ENCODE data around the gene ZFPM1. TPM values are rescaled to one million over a fixed set of nuclear protein-coding genes. Genes with fewer than 3 reads are reported as not detected.

ZFPM1 gene
- total RNA-seq, result 5.5 TPM

GRCh38 chr16:88453217-88453531 lies at the start of gene ZFPM1:
Gene ZFPM1, plus strand, starts transcription at chr16:88453280. Its CDS starts 359 bp downstream, at chr16:88453639.
- Histone ChIP-seq H3K27ac (peak within 1 kb of the TSS; percentile 56 to 58), H3K27me3 (no peaks in the 10 kb centered on the region), H3K4me1 (peaks cover 7 to 24% of the 10 kb centered on the region in 2 donors), H3K36me3 (no peaks in the 10 kb centered on the region), H3K4me3 (peak within 1 kb of the TSS; percentile 75 to 84), H3K9me3 (no peaks in the 10 kb centered on the region)
- DNase-seq (ENCODE audit: low spot score in 2 of 2), result no peak
- intact Hi-C loops (cut with DNase I), result loop anchor here (2.0 to 5.0 kb wide), 5 partner anchors 82 to 404 kb away; partner anchors contain the start of genes CTU2, GALNS, MVD and RNF166
- no peak for TF ChIP-seq CTCF (IDR thresholded peaks at IDR 0.05)

GRCh38 chr16:88403794-88404581 lies 49.1 kb upstream of the ZFPM1 start:
- Histone ChIP-seq H3K4me3 (no peak overlapping the region), H3K9me3 (no peaks in the 10 kb centered on the region), H3K27ac (no peak overlapping the region), H3K4me1 (peaks cover 0 to 13% of the 10 kb centered on the region in 2 donors), H3K27me3 (no peaks in the 10 kb centered on the region), H3K36me3 (no peaks in the 10 kb centered on the region)
- DNase-seq (ENCODE audit: low spot score in 2 of 2), result no peak
- intact Hi-C loops (cut with DNase I), result loop anchor here (5.0 kb wide), 1 partner anchor 523 kb away; no protein-coding TSS in a partner anchor
- TF ChIP-seq CTCF (IDR thresholded peaks at IDR 0.05), result no peak

GRCh38 chr16:88404769-88405168 lies 48.3 kb upstream of the ZFPM1 start:
- TF ChIP-seq CTCF (IDR thresholded peaks at IDR 0.05), result no peak
- no peak for DNase-seq (ENCODE audit: low spot score in 2 of 2)
- intact Hi-C loops (cut with DNase I), result loop anchor here (5.0 kb wide), 1 partner anchor 523 kb away; no protein-coding TSS in a partner anchor

GRCh38 chr16:88405216-88406060 lies 47.6 kb upstream of the ZFPM1 start:
- Histone ChIP-seq H3K4me1 (peaks cover 0 to 13% of the 10 kb centered on the region in 2 donors), H3K27me3 (no peaks in the 10 kb centered on the region), H3K4me3 (peak overlapping the region; percentile 33 to 55), H3K36me3 (no peaks in the 10 kb centered on the region), H3K27ac (peak overlapping the region in 1 of 2 donors; percentile 12), H3K9me3 (no peaks in the 10 kb centered on the region)
- intact Hi-C loops (cut with DNase I), result no loop called here
- DNase-seq (ENCODE audit: low spot score in 2 of 2), result peak in 1 of 2 donors; percentile 74
- TF ChIP-seq CTCF (IDR thresholded peaks at IDR 0.05), result no peak

More at GRCh38 chr16:88404769-88405168, 48.3 kb upstream of the ZFPM1 start:
- Histone ChIP-seq H3K27me3 (no peaks in the 10 kb centered on the region), H3K27ac (no peak overlapping the region), H3K9me3 (no peaks in the 10 kb centered on the region), H3K4me3 (no peak overlapping the region), H3K36me3 (no peaks in the 10 kb centered on the region), H3K4me1 (peaks cover 0 to 13% of the 10 kb centered on the region in 2 donors)

- no peaks in the 10 kb centered on the region for H3K36me3 ChIP-seq
- peaks cover 0 to 13% of the 10 kb centered on the region in 2 donors for H3K4me1 ChIP-seq
- H3K27ac ChIP-seq, result no peak overlapping the region
- intact Hi-C loops (cut with DNase I), result no loop called here
- peak overlapping the region; percentile 33 to 55 for H3K4me3 ChIP-seq
- peak in 1 of 3 experiments; percentile 8 for TF ChIP-seq CTCF (IDR thresholded peaks at IDR 0.05)
- no peak for DNase-seq (ENCODE audit: low spot score in 2 of 2)
- H3K9me3 ChIP-seq, result no peaks in the 10 kb centered on the region
- no peaks in the 10 kb centered on the region for H3K27me3 ChIP-seq
These were observed 46.7 kb upstream of the ZFPM1 start for GRCh38 chr16:88406096-88407041.

All from ascending aorta (tissue), 2 donors.